ENCODE results near the gene QRICH2. TPM values are rescaled to one million over a fixed set of nuclear protein-coding genes. Genes with fewer than 3 reads are reported as not detected.

QRICH2 gene
- total RNA-seq, 2 experiments from 2014 or later = 1.8 to 2.1 TPM

DNA sequence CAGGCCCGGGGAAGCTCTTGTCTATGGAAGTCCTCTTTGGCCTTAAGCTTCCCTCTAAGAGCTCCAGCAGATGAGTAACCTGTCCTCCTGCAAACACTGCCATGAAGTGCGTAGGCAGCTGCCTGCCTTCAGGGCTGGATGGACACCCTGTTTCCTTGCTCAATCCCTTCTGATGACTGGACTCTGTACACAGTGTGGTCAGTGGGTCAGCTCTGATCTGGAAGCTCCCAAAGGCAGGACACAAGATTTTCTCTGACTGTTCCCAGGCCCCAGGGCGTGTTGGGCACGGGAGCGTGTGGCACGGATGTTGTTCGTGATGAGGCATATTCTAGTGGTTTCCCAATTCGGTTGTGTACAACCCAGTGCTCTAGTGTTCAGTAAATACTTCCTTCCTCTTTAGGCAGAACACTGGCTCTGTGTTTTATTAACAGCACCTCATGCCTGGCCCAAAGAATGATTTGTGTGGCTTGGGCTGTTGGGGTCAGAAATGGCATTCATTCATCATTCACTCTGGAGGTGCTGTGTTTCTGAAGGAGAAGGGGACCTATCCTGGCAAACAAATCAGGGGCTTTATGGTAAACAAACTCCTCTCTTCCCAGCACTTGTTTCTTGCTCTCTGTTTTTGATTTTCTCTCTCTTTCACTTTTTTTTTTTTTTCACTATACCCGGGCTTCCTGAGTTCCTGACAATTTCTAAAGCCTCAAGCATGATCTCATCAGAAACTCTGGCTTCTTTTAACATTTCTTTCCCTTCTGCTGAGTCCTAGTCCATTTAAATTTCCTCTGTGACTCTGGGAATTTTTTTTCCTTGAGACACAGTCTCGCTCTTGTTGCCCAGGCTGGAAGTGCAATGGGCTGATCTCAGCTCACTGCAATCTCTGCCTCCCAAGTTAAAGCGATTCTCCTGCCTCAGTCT lies 55.8 kb downstream of the QRICH2 start:
- H3K36me3 ChIP-seq (ENCODE audit: insufficient read depth, low read length) = no peaks in the 10 kb centered on the region
- no peaks in the 10 kb centered on the region for H3K36me3 Mint-ChIP-seq (ENCODE audit: low read depth)
- H3K4me1 ChIP-seq (ENCODE audit: insufficient read depth, low read length) = peaks cover 68% of the 10 kb centered on the region
- ATAC-seq (ENCODE audit: poor library complexity) = peak; percentile 76
- H3K4me3 Mint-ChIP-seq = peak overlapping the region; percentile 79
- H3K27me3 ChIP-seq (ENCODE audit: control insufficient read depth in 1 of 2, insufficient read depth in 2 of 2, low read length in 2 of 2) = no peaks in the 10 kb centered on the region
- ChIA-PET CTCF (interaction anchor here (0.8 to 1.4 kb wide), 4 partner anchors 27 to 131 kb away, joined by 3 to 4 read pairs (median 3); no protein-coding TSS in a partner anchor), POLR2A (interaction anchor here (0.7 to 18.7 kb wide), 10 partner anchors 9 to 101 kb away, joined by 3 to 394 read pairs (median 5); partner anchors contain the start of genes RNF157 and UBALD2)
- TF ChIP-seq, protein P1, sequence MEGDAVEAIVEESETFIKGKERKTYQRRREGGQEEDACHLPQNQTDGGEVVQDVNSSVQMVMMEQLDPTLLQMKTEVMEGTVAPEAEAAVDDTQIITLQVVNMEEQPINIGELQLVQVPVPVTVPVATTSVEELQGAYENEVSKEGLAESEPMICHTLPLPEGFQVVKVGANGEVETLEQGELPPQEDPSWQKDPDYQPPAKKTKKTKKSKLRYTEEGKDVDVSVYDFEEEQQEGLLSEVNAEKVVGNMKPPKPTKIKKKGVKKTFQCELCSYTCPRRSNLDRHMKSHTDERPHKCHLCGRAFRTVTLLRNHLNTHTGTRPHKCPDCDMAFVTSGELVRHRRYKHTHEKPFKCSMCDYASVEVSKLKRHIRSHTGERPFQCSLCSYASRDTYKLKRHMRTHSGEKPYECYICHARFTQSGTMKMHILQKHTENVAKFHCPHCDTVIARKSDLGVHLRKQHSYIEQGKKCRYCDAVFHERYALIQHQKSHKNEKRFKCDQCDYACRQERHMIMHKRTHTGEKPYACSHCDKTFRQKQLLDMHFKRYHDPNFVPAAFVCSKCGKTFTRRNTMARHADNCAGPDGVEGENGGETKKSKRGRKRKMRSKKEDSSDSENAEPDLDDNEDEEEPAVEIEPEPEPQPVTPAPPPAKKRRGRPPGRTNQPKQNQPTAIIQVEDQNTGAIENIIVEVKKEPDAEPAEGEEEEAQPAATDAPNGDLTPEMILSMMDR (IDR thresholded peaks at IDR 0.05) = no peak
- peak in 7 of 14 experiments; percentile 26 to 80 (median 63) for DNase-seq
- no peaks in the 10 kb centered on the region for H3K27me3 Mint-ChIP-seq
- no peaks in the 10 kb centered on the region for H3K9me3 ChIP-seq (ENCODE audit: control insufficient read depth in 1 of 2, insufficient read depth in 1 of 2, low read length in 2 of 2)
- H3K27ac ChIP-seq (ENCODE audit: low read depth in 1 of 2, low read length in 2 of 2) = peak overlapping the region; percentile 47 to 82
- H3K4me1 Mint-ChIP-seq (ENCODE audit: low read depth) = peaks cover 61% of the 10 kb centered on the region
- H3K9me3 Mint-ChIP-seq = peaks cover 2% of the 10 kb centered on the region
- peak overlapping the region; percentile 6 for H3K4me3 ChIP-seq (ENCODE audit: low read length)
- peak overlapping the region; percentile 87 for H3K27ac Mint-ChIP-seq
- intact Hi-C loops (cut with DNase I, micrococcal nuclease) = no loop called here

DNA sequence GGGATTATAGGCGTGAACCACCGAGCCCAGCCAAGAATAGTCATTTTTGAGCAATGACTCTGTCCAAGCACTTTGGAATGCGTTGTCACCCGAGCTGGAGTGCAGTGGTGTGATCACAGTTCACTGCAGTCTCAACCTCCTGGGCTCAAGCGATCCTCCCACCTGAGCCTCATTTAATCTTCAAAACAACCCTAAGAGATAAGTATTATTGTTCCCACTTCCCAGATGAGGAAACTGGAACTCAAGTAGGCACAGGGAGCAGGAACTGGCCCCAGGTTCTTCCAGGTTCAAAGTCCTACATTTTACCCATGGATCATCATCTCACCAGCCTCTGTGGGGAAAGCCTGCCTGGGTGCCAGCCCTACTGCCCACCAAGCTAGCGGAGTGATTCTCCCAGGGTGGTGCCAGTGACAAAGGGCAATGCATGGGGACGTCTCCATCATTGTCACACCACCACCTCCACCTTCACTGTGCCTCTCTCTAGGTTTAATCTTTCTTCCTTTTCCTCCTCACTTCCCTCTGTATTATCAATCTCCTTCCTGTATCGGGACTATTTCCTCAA lies 56.5 kb downstream of the QRICH2 start:
- no peaks in the 10 kb centered on the region for H3K9me3 Mint-ChIP-seq
- no peak overlapping the region for H3K4me3 ChIP-seq (ENCODE audit: low read length)
- H3K4me1 Mint-ChIP-seq (ENCODE audit: low read depth) = peaks cover 61% of the 10 kb centered on the region
- H3K27ac Mint-ChIP-seq = peak overlapping the region; percentile 87
- H3K36me3 Mint-ChIP-seq (ENCODE audit: low read depth) = no peaks in the 10 kb centered on the region
- TF ChIP-seq, protein P1 (IDR thresholded peaks at IDR 0.05) = no peak
- DNase-seq (no peak), ATAC-seq (ENCODE audit: poor library complexity) (no peak)
- peak overlapping the region; percentile 47 to 82 for H3K27ac ChIP-seq (ENCODE audit: low read depth in 1 of 2, low read length in 2 of 2)
- H3K4me3 Mint-ChIP-seq = peak overlapping the region; percentile 79
- H3K4me1 ChIP-seq (ENCODE audit: insufficient read depth, low read length) = peaks cover 70% of the 10 kb centered on the region
- no peaks in the 10 kb centered on the region for H3K9me3 ChIP-seq (ENCODE audit: control insufficient read depth in 1 of 2, insufficient read depth in 1 of 2, low read length in 2 of 2)
- ChIA-PET POLR2A (interaction anchor here (0.7 to 18.7 kb wide), 9 partner anchors 8 to 100 kb away, joined by 3 to 394 read pairs (median 6); partner anchors contain the start of genes RNF157 and UBALD2), CTCF (interaction anchor here (0.8 to 1.4 kb wide), 4 partner anchors 28 to 130 kb away, joined by 3 to 4 read pairs (median 3); no protein-coding TSS in a partner anchor)
- H3K27me3 Mint-ChIP-seq = no peaks in the 10 kb centered on the region
- intact Hi-C loops (cut with DNase I, micrococcal nuclease) = no loop called here
- no peaks in the 10 kb centered on the region for H3K27me3 ChIP-seq (ENCODE audit: control insufficient read depth in 1 of 2, insufficient read depth in 2 of 2, low read length in 2 of 2)
- no peaks in the 10 kb centered on the region for H3K36me3 ChIP-seq (ENCODE audit: insufficient read depth, low read length)

DNA sequence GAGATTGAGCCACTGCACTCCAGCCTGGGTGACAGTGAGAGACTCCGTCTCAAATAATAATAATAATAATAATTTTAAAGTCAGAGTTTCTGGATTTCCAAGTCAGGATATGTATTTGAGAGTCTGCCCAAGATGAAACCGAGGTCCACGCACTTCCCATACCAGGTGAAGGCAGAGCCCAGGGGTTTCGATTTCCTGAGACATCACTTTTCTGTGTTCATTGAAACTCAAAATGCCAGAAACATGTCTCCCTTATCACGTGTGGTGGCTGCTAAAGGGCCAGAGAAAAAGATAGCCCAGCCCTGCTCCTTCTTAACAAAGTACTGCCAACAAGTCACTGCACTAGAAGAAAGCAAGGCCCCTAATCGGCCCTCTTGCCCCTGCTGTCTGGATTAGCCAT lies 57.9 kb downstream of the QRICH2 start:
- Histone ChIP-seq H3K9me3 (ENCODE audit: control insufficient read depth in 1 of 2, insufficient read depth in 1 of 2, low read length in 2 of 2) (no peaks in the 10 kb centered on the region), H3K4me1 (ENCODE audit: insufficient read depth, low read length) (peaks cover 71% of the 10 kb centered on the region), H3K36me3 (ENCODE audit: insufficient read depth, low read length) (no peaks in the 10 kb centered on the region), H3K27ac (ENCODE audit: low read depth in 1 of 2, low read length in 2 of 2) (no peak overlapping the region), H3K27me3 (ENCODE audit: control insufficient read depth in 1 of 2, insufficient read depth in 2 of 2, low read length in 2 of 2) (no peaks in the 10 kb centered on the region), H3K4me3 (ENCODE audit: low read length) (no peak overlapping the region)
- Mint-ChIP-seq H3K4me1 (ENCODE audit: low read depth) (peaks cover 56% of the 10 kb centered on the region), H3K36me3 (ENCODE audit: low read depth) (no peaks in the 10 kb centered on the region), H3K9me3 (no peaks in the 10 kb centered on the region), H3K4me3 (no peak overlapping the region), H3K27ac (no peak overlapping the region), H3K27me3 (no peaks in the 10 kb centered on the region)
- ChIA-PET POLR2A (interaction anchor here (18.7 kb wide), 1 partner anchor 18 kb away, joined by 394 read pairs; the partner anchor contains the start of gene UBALD2), CTCF (interaction anchor here (1.4 kb wide), 1 partner anchor 29 kb away, joined by 4 read pairs; no protein-coding TSS in a partner anchor)
- intact Hi-C loops (cut with DNase I, micrococcal nuclease) = no loop called here
- DNase-seq (no peak), ATAC-seq (ENCODE audit: poor library complexity) (no peak)
- TF ChIP-seq, protein P1 (IDR thresholded peaks at IDR 0.05) = no peak
